Caco-2 (cell line): Measurements from ENCODE around the gene CPEB2. TPM values are rescaled to one million over a fixed set of nuclear protein-coding genes. Genes with fewer than 3 reads are reported as not detected.

Source experiments
- BruUV-seq: library from RNA; stranded (reverse); fragments of 400-500 nt; replicated peaks from 2 replicates; lab custom pipeline; 2021; lab: Mats Ljungman, UMichigan
- CTCF ChIA-PET: fragments of 300-600 bp; sonication (Branson Sonifier 250); formaldehyde crosslinking; loops from one replicate; lab custom pipeline; 2022; ENCODE audit warnings: antibody characterized with exemption; lab: Charles Lee
- POLR2A ChIA-PET: fragments of 300-600 bp; sonication (Branson Sonifier 250); formaldehyde crosslinking; loops from one replicate; lab custom pipeline; 2022; ENCODE audit warnings: antibody characterized with exemption; lab: Charles Lee
- DNase-seq, 2 experiments: peaks; one replicate each; pipeline versions ENCODE4 v3.0.0 to v3.0.0-alpha.2; 2020 to 2022
- H3K27me3 ChIP-seq: replicated peaks from 2 replicates; pipeline ENCODE4 v1.6.0; 2011; ENCODE audit warnings: low read length; ENCODE audit not compliant: control insufficient read depth, insufficient read depth
- H3K36me3 ChIP-seq: 2 replicates; pipeline ENCODE4 v1.5.1; 2011; ENCODE audit warnings: low read length; ENCODE audit not compliant: control insufficient read depth, insufficient read depth
- H3K4me1 ChIP-seq: fragments of 250-450 bp; sonication (Bioruptor Pico); 2 replicates; pipeline ENCODE4 v1.5.1; 2020; ENCODE audit warnings: mild to moderate bottlenecking
- H3K4me3 ChIP-seq: 2 replicates; pipeline ENCODE4 v1.5.1; 2011; ENCODE audit warnings: low read depth, mild to moderate bottlenecking, control low read depth, low read length
- H3K9me3 ChIP-seq: fragments of 250-450 bp; sonication (Bioruptor Pico); 2 replicates; pipeline ENCODE4 v1.5.1; 2020; ENCODE audit warnings: mild to moderate bottlenecking, moderate library complexity
- H3K27ac Mint-ChIP-seq: one replicate; pipeline ENCODE4 v1.8.0; 2022; ENCODE audit warnings: mixed read lengths; ENCODE audit not compliant: unreplicated experiment
- H3K27me3 Mint-ChIP-seq: one replicate; pipeline ENCODE4 v1.8.0; 2022; ENCODE audit warnings: mixed read lengths; ENCODE audit not compliant: insufficient read depth, unreplicated experiment
- H3K36me3 Mint-ChIP-seq: one replicate; pipeline ENCODE4 v1.8.0; 2022; ENCODE audit warnings: mild to moderate bottlenecking, mixed read lengths; ENCODE audit not compliant: insufficient read depth, unreplicated experiment
- H3K4me1 Mint-ChIP-seq: one replicate; pipeline ENCODE4 v1.8.0; 2022; ENCODE audit warnings: low read depth, mixed read lengths; ENCODE audit not compliant: unreplicated experiment
- H3K4me3 Mint-ChIP-seq: one replicate; pipeline ENCODE4 v1.8.0; 2022; ENCODE audit warnings: mild to moderate bottlenecking, moderate library complexity, mixed read lengths; ENCODE audit not compliant: unreplicated experiment
- H3K9me3 Mint-ChIP-seq: one replicate; pipeline ENCODE4 v1.8.0; 2022; ENCODE audit warnings: mixed read lengths; ENCODE audit not compliant: unreplicated experiment
- intact Hi-C: fragments of 100-400 bp; cut with micrococcal nuclease; formaldehyde crosslinking; loops from one replicate; pipeline ENCODE4 v1.10.0; 2022; ENCODE audit not compliant: unreplicated experiment
- total RNA-seq: library from RNA; stranded (reverse); gene quantifications from 2 replicates; pipeline ENCODE4 v1.2.3, GENCODE V29; 2022
- TF ChIP-seq, protein P1 (sequence below), 2 experiments: fragments of 200-600 bp in 1 of 2; IDR thresholded peaks; 1 replicate in 1 of 2; 2 replicates in 1 of 2; pipeline versions ENCODE4 v1.5.1 to v1.8.0; 2011 to 2022; ENCODE audit warnings: antibody characterized with exemption in 1 of 2, control low read depth in 1 of 2, inconsistent platforms in 1 of 2, low read depth in 1 of 2, low read length in 1 of 2, mild to moderate bottlenecking in 1 of 2, moderate library complexity in 1 of 2; ENCODE audit not compliant: insufficient read depth in 1 of 2, severe bottlenecking in 1 of 2, unreplicated experiment in 1 of 2

CPEB2 gene
- total RNA-seq, 1 experiment from 2014 or later = 0.18 TPM

DNA sequence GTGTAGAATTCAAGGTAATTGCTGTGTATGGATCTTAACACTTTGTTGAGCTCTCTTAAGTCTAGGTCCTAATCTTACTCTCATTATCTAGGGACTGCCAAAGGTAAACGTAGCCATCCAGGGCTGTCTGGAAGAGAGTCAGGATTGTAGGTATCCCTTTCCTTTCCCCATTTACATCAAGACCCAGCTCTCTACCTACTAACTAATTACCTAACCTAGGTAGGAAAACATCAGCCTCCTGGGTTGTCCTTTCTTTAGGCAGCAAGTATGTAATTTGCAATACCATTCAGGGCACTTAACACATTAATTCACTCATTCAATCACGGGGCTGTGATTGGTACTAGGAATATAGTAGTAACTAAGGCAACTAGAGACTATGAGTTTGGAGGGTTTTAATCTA is 15.2 kb upstream of the CPEB2 start:
- DNase-seq = no peak
- Mint-ChIP-seq H3K9me3 (no peaks in the 10 kb centered on the region), H3K36me3 (no peaks in the 10 kb centered on the region), H3K4me3 (no peak overlapping the region), H3K27me3 (no peaks in the 10 kb centered on the region), H3K4me1 (peaks cover 6% of the 10 kb centered on the region), H3K27ac (no peak overlapping the region)
- no TSS peak for BruUV-seq
- H3K9me3 ChIP-seq = no peaks in the 10 kb centered on the region
- H3K36me3 ChIP-seq = no peaks in the 10 kb centered on the region
- ChIA-PET POLR2A (no interaction called here), CTCF (no interaction called here)
- H3K4me3 ChIP-seq = no peak overlapping the region
- intact Hi-C loops = no loop called here
- TF ChIP-seq, protein P1, sequence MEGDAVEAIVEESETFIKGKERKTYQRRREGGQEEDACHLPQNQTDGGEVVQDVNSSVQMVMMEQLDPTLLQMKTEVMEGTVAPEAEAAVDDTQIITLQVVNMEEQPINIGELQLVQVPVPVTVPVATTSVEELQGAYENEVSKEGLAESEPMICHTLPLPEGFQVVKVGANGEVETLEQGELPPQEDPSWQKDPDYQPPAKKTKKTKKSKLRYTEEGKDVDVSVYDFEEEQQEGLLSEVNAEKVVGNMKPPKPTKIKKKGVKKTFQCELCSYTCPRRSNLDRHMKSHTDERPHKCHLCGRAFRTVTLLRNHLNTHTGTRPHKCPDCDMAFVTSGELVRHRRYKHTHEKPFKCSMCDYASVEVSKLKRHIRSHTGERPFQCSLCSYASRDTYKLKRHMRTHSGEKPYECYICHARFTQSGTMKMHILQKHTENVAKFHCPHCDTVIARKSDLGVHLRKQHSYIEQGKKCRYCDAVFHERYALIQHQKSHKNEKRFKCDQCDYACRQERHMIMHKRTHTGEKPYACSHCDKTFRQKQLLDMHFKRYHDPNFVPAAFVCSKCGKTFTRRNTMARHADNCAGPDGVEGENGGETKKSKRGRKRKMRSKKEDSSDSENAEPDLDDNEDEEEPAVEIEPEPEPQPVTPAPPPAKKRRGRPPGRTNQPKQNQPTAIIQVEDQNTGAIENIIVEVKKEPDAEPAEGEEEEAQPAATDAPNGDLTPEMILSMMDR (IDR thresholded peaks at IDR 0.05; ENCODE audit: insufficient read depth in 1 of 2, low read depth in 1 of 2, low read length in 1 of 2, severe bottlenecking in 1 of 2, unreplicated experiment in 1 of 2) = no peak
- H3K27me3 ChIP-seq = no peaks in the 10 kb centered on the region
- H3K4me1 ChIP-seq = no peaks in the 10 kb centered on the region

DNA sequence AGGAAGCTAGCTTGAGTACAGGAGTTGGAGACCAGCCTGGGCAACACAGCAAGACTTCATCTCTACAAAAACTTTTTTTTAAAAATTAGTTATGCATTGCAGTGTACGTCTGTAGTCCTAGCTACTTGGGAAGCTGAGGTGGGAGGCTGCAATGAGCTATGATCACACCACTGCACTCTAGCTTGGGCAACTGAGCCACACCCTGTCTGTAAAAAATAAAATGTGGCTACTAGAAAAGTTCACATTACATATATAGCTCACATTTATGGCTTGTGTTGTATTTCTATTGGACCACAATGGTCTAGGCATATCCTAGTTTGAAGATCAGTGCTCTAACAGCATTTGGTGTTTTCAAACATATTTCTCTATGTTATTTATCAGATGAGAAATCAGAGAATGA is 11.8 kb upstream of the CPEB2 start:
- Histone ChIP-seq H3K36me3 (no peaks in the 10 kb centered on the region), H3K27me3 (no peaks in the 10 kb centered on the region), H3K9me3 (no peaks in the 10 kb centered on the region), H3K4me3 (no peak overlapping the region), H3K4me1 (no peaks in the 10 kb centered on the region)
- ChIA-PET CTCF (no interaction called here), POLR2A (no interaction called here)
- peaks cover 6% of the 10 kb centered on the region for H3K4me1 Mint-ChIP-seq
- H3K27me3 Mint-ChIP-seq = peaks cover 3% of the 10 kb centered on the region
- BruUV-seq = no TSS peak
- H3K27ac Mint-ChIP-seq = no peak overlapping the region
- H3K4me3 Mint-ChIP-seq = no peak overlapping the region
- no peak for DNase-seq
- TF ChIP-seq, protein P1 (IDR thresholded peaks at IDR 0.05; ENCODE audit: insufficient read depth in 1 of 2, low read depth in 1 of 2, low read length in 1 of 2, severe bottlenecking in 1 of 2, unreplicated experiment in 1 of 2) = no peak
- H3K36me3 Mint-ChIP-seq = no peaks in the 10 kb centered on the region
- H3K9me3 Mint-ChIP-seq = no peaks in the 10 kb centered on the region
- intact Hi-C loops = no loop called here

DNA sequence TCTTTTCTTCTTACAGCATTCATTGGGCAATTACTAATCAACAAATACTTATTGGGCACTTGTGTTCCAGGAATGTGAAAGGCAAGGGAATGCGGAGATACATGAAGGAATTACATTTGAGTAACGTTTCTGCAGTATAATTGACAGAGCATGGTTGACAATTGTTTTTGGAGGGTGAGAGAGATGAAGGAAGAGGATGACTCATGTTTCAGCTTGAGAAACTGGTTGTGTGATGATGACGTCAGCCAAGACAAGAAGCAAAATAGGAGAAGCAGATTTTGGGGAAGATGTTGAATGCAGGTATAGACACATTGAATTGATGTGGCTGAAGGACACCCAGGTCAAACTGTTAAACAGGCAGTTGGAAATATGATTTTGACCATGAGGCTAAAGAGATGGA is 8.0 kb upstream of the CPEB2 start:
- CTCF ChIA-PET = no interaction called here
- Histone ChIP-seq H3K27me3 (no peaks in the 10 kb centered on the region), H3K4me1 (no peaks in the 10 kb centered on the region), H3K9me3 (no peaks in the 10 kb centered on the region), H3K4me3 (no peak overlapping the region), H3K36me3 (no peaks in the 10 kb centered on the region)
- H3K27ac Mint-ChIP-seq = no peak overlapping the region
- no TSS peak for BruUV-seq
- intact Hi-C loops = no loop called here
- H3K27me3 Mint-ChIP-seq = peaks cover 11% of the 10 kb centered on the region
- no peak overlapping the region for H3K4me3 Mint-ChIP-seq
- TF ChIP-seq, protein P1 (IDR thresholded peaks at IDR 0.05; ENCODE audit: insufficient read depth in 1 of 2, low read depth in 1 of 2, low read length in 1 of 2, severe bottlenecking in 1 of 2, unreplicated experiment in 1 of 2) = no peak
- H3K36me3 Mint-ChIP-seq = no peaks in the 10 kb centered on the region
- no peaks in the 10 kb centered on the region for H3K9me3 Mint-ChIP-seq
- POLR2A ChIA-PET = no interaction called here
- no peaks in the 10 kb centered on the region for H3K4me1 Mint-ChIP-seq
- DNase-seq = no peak
